ENCODE results near the gene AHCYL2. TPM values are rescaled to one million over a fixed set of nuclear protein-coding genes. Genes with fewer than 3 reads are reported as not detected.

Gene AHCYL2
- total and polyA plus RNA-seq, 2 donors (not counting 3 experiments of a cell fraction or from before 2014, with no cell fraction given), result 10.8 to 13.5 TPM

GRCh38 chr7:129188372-129188891 lies 36.4 kb upstream of the AHCYL2 start, which contains the start of gene SMO:
TSS of gene SMO (plus strand) at chr7:129188633. CDS start at chr7:129189152, 519 bp downstream.
- dilution Hi-C loops (cut with MboI; ENCODE audit: extremely low pct_ligation_motif_present, low sequenced_read_pairs) (no loop called here), intact Hi-C loops (cut with micrococcal nuclease) (no loop called here)
- no peak for TF ChIP-seq CTCF (IDR thresholded peaks at IDR 0.05; ENCODE audit: extremely low read depth in 1 of 2, insufficient read depth in 1 of 2, low read depth in 1 of 2, low read length in 2 of 2)
- TF ChIP-seq POLR2A (IDR thresholded peaks at IDR 0.05; ENCODE audit: low read depth, low read length), result no peak
- peak; percentile 37 for TF ChIP-seq POLR2AphosphoS5 (IDR thresholded peaks at IDR 0.05; ENCODE audit: insufficient read depth, low read depth, low read length)
- ChIA-PET POLR2A (no interaction called here), CTCF (interaction anchor here (0.6 to 3.9 kb wide), 4 partner anchors 20 to 87 kb away, joined by 3 to 32 read pairs (median 6); no protein-coding TSS in a partner anchor)
- Histone ChIP-seq H3K9ac (replicated peaks; ENCODE audit: extremely low read depth, insufficient read depth, low read length) (peak within 1 kb of the TSS; percentile 47), H3K4me1 (ENCODE audit: control insufficient read depth, extremely low read depth, insufficient read depth, low read length) (peaks cover 4% of the 10 kb centered on the region), H4K20me1 (replicated peaks; ENCODE audit: control insufficient read depth, extremely low read depth, insufficient read depth, low read length) (no peaks in the 10 kb centered on the region), H3K9me1 (replicated peaks; ENCODE audit: control insufficient read depth, extremely low read depth, insufficient read depth, low read length) (no peaks in the 10 kb centered on the region), H3K4me3 (replicated peaks in 1 of 3; ENCODE audit: insufficient read depth in 1 of 3, low read depth in 1 of 3, low read length in 3 of 3) (peak within 1 kb of the TSS; percentile 34 to 79 (median 42)), H3K27me3 (ENCODE audit: control insufficient read depth in 2 of 2, insufficient read depth in 2 of 2, low read length in 2 of 2) (peaks cover 5 to 11% of the 10 kb centered on the region in 2 experiments), H3K27ac (ENCODE audit: insufficient read depth, low read depth, low read length) (no peak within 1 kb of the TSS), H3K79me2 (ENCODE audit: control insufficient read depth, insufficient read depth, low read length) (no peaks in the 10 kb centered on the region), H3K4me2 (ENCODE audit: insufficient read depth, low read length) (peak within 1 kb of the TSS; percentile 75), H3K36me3 (ENCODE audit: control insufficient read depth in 2 of 2, extremely low read depth in 1 of 2, insufficient read depth in 2 of 2, low read length in 2 of 2) (no peaks in the 10 kb centered on the region), H3K9me3 (replicated peaks; ENCODE audit: control insufficient read depth, insufficient read depth, low read length) (no peaks in the 10 kb centered on the region), H2AFZ (ENCODE audit: low read depth, low read length) (peak within 1 kb of the TSS; percentile 76)
- FAIRE-seq, result peak; percentile 46
- BruUV-seq (replicated peaks), result no TSS peak
- peak; percentile 61 for DNase-seq (ENCODE audit: low read depth, low spot score)

GRCh38 chr7:129188892-129189660 lies 35.8 kb upstream of the AHCYL2 start:
- Histone ChIP-seq H3K9ac (replicated peaks; ENCODE audit: extremely low read depth, insufficient read depth, low read length) (peak overlapping the region; percentile 47), H3K27ac (ENCODE audit: insufficient read depth, low read depth, low read length) (no peak overlapping the region), H3K9me1 (replicated peaks; ENCODE audit: control insufficient read depth, extremely low read depth, insufficient read depth, low read length) (no peaks in the 10 kb centered on the region), H3K4me1 (ENCODE audit: control insufficient read depth, extremely low read depth, insufficient read depth, low read length) (peaks cover 4% of the 10 kb centered on the region), H3K27me3 (ENCODE audit: control insufficient read depth in 2 of 2, insufficient read depth in 2 of 2, low read length in 2 of 2) (peaks cover 5 to 11% of the 10 kb centered on the region in 2 experiments), H3K9me3 (replicated peaks; ENCODE audit: control insufficient read depth, insufficient read depth, low read length) (no peaks in the 10 kb centered on the region), H3K4me2 (ENCODE audit: insufficient read depth, low read length) (peak overlapping the region; percentile 75), H2AFZ (ENCODE audit: low read depth, low read length) (peak overlapping the region; percentile 76), H3K4me3 (replicated peaks in 1 of 3; ENCODE audit: insufficient read depth in 1 of 3, low read depth in 1 of 3, low read length in 3 of 3) (peak overlapping the region; percentile 34 to 79 (median 42)), H4K20me1 (replicated peaks; ENCODE audit: control insufficient read depth, extremely low read depth, insufficient read depth, low read length) (no peaks in the 10 kb centered on the region), H3K36me3 (ENCODE audit: control insufficient read depth in 2 of 2, extremely low read depth in 1 of 2, insufficient read depth in 2 of 2, low read length in 2 of 2) (no peaks in the 10 kb centered on the region), H3K79me2 (ENCODE audit: control insufficient read depth, insufficient read depth, low read length) (no peaks in the 10 kb centered on the region)
- ChIA-PET CTCF (interaction anchor here (0.6 to 3.9 kb wide), 4 partner anchors 21 to 87 kb away, joined by 3 to 32 read pairs (median 6); no protein-coding TSS in a partner anchor), POLR2A (no interaction called here)
- BruUV-seq (replicated peaks), result no TSS peak
- TF ChIP-seq CTCF (IDR thresholded peaks at IDR 0.05; ENCODE audit: extremely low read depth in 1 of 2, insufficient read depth in 1 of 2, low read depth in 1 of 2, low read length in 2 of 2), result no peak
- no peak for TF ChIP-seq FOS (IDR thresholded peaks at IDR 0.05; ENCODE audit: borderline replicate concordance, insufficient read depth, low read length)
- TF ChIP-seq MAX (IDR thresholded peaks at IDR 0.05; ENCODE audit: insufficient read depth, insufficient read length), result no peak
- TF ChIP-seq MYC (IDR thresholded peaks at IDR 0.05; ENCODE audit: low read depth, low read length), result no peak
- TF ChIP-seq JUN (IDR thresholded peaks at IDR 0.05; ENCODE audit: borderline replicate concordance, insufficient read depth, insufficient read length, low read depth), result no peak
- TF ChIP-seq POLR2A (IDR thresholded peaks at IDR 0.05; ENCODE audit: low read depth, low read length), result no peak
- TF ChIP-seq GATA2 (IDR thresholded peaks at IDR 0.05; ENCODE audit: insufficient read depth, insufficient read length, low read depth, low read length), result no peak
- no peak for TF ChIP-seq POLR2AphosphoS5 (IDR thresholded peaks at IDR 0.05; ENCODE audit: insufficient read depth, low read depth, low read length)
- TF ChIP-seq EZH2 (IDR thresholded peaks at IDR 0.05; ENCODE audit: borderline replicate concordance, low read depth, low read length, severe bottlenecking), result no peak
- intact Hi-C loops (cut with micrococcal nuclease) (no loop called here), dilution Hi-C loops (cut with MboI; ENCODE audit: extremely low pct_ligation_motif_present, low sequenced_read_pairs) (no loop called here)
- DNase-seq (ENCODE audit: low read depth, low spot score) (peak; percentile 31), FAIRE-seq (peak; percentile 26)
